Right renal cortex interstitium (tissue), 3 donors: ENCODE data around the gene RHBDF1. TPM values are rescaled to one million over a fixed set of nuclear protein-coding genes. Genes with fewer than 3 reads are reported as not detected.

Source experiments
- DNase-seq, 3 donors: peaks; one replicate each; pipeline ENCODE4 v3.0.0-alpha.2; 2013; ENCODE audit warnings: low read depth in 3 of 3, low spot score in 2 of 3
- polyA plus RNA-seq, 3 donors: library from polyadenylated mRNA; unstranded; fragments of 120-200 nt; gene quantifications; one replicate each; pipeline ENCODE4 v1.2.1, GENCODE V29; 2013; ENCODE audit not compliant: insufficient read length in 3 of 3

The RHBDF1 gene
- polyA plus RNA-seq, 3 donors: 20.1 to 20.8 (median 20.7) TPM

DNA sequence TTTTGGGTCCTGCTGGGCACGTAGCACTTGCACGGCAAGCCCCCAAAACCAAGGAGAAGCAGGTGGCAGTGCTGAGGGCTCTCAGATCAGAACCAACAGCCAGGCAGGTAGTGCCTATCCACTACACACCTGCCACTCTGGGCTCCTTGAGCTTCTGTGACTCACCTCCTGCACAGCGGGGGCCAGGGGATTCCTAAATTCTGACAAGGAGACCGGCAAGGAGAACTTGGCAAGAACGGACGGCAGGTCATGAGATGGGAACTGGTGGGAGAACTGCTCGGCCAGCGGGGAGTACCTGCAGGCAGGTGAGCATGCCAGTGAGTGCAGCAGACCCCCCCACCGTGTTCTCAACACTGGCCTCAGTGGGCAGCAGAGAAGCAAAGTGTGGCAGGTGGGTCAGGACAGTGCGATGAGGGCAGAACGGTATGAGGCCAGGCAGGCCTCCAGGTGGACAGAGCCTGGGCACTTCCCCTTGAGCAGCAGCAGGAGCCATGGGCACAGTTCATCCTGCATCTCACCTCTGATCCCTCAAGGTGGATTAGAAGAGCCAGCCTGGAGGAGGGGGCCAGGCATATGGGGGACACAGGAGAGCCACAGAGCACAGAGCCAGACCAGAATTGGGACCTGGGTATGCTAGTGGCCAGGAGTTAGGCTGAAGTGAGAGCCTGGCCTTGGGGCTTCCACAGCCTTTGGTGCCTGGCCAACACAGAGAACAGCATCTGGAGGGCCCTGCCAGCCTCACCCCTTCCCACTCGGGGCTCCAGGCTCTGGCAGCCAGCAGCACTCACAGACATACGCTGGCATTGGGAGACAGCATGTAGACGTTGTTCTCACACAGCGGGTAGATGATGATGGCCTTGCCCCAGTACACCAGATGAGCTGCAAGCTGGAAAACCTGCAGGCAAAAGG is 20.3 kb upstream of the RHBDF1 start:
- DNase-seq: no peak

GRCh38 chr16:91484-91883 is 19.1 kb upstream of the RHBDF1 start:
- no peak for DNase-seq

- DNase-seq: no peak
These were observed 17.2 kb upstream of the RHBDF1 start for GRCh38 chr16:89391-90302.

- DNase-seq: no peak
These were observed 16.2 kb upstream of the RHBDF1 start for GRCh38 chr16:88613-89012.

DNA sequence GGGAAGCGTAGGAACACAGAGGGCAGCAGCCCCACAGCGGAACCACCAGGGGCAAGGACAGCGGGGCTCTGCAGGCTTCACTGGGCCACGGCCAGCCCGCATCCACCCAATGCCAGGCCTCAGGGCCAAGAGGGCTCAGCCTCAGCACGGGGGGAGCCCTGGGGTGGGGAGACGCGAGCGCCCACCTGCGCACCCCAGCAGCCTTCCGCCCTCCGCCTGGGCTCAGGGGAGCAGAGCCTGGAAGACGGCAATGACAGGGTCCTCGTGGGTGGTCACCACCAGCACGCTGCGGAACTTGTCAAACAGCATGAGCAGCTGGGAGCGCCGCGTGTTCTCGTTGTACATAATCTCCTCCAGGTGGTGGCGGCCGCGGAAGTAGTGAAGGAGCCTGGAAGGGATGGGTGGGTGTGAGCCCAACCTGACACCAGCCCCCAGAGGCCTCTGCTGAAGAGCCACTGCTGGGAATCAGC is 14.1 kb upstream of the RHBDF1 start:
- DNase-seq: no peak

DNA sequence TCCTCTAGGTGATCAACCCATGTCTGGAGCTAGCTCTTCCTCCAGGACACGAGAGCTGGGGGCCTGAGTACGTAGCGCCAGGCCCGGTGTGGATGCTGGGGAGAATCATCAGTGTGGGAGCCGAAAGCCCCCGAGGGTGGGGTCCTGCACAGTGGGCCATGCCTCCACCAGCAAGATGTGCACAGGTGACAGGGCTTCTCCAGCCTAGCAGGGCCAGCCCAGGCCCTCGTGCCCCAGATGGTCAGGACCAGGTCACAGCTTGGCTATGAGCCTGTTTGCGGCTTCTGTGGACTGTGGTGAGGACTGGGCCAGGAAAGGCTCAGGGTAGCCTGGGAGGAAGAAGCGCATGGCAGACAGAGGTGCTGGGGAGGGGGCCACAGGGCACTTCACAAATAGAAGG is 13.4 kb upstream of the RHBDF1 start:
- DNase-seq: no peak

DNA sequence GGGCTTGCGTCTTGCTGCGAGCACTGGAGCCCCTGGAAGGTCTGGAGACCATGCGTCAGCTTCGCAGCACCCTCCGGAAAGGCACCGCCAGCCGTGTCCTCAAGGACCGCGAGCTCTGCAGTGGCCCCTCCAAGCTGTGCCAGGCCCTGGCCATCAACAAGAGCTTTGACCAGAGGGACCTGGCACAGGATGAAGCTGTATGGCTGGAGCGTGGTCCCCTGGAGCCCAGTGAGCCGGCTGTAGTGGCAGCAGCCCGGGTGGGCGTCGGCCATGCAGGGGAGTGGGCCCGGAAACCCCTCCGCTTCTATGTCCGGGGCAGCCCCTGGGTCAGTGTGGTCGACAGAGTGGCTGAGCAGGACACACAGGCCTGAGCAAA is 13.0 kb upstream of the RHBDF1 start:
- no peak for DNase-seq

GRCh38 chr16:84718-85406 is 12.4 kb upstream of the RHBDF1 start:
- no peak for DNase-seq

DNA sequence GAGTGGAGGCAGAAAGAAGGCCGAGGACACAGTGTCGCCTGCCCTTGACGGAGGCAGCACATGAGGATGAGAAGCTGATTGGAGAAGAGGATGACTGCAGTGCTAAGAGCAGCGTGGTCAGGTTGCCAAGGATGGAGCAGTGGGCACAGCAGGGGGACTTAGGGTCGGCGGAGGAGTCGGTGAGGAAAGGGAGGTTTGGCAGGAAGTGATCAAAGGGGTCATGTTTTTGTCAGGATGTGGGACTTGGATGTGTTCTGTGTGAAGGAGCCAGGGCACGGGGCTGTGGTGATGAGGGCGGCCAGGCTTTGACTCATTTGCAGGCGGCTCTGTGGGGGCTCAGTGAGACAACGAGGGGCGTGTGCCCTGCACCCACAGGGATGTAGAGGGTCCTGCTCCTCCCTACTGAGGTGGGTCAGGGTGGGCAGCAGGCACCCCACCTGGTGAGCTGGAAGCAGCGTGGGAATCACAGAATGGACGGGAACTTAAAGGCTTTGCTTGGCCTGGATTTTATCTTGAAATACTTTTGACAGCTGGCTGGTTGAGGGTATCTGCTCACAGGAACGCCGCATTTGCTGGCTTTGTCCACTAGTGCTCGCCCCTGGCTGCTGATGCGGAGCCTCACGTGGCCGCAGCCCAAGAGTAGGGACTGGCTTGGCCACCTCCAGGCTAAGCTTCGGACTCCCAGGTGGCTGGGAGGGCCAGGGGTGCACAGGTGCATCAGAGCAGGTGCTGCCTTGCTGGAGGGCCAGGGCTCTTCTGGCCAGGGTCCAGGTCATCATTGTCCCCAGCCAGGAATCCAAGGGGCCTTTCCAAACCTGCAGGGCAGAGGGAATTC is 11.6 kb upstream of the RHBDF1 start:
- DNase-seq: no peak

DNA sequence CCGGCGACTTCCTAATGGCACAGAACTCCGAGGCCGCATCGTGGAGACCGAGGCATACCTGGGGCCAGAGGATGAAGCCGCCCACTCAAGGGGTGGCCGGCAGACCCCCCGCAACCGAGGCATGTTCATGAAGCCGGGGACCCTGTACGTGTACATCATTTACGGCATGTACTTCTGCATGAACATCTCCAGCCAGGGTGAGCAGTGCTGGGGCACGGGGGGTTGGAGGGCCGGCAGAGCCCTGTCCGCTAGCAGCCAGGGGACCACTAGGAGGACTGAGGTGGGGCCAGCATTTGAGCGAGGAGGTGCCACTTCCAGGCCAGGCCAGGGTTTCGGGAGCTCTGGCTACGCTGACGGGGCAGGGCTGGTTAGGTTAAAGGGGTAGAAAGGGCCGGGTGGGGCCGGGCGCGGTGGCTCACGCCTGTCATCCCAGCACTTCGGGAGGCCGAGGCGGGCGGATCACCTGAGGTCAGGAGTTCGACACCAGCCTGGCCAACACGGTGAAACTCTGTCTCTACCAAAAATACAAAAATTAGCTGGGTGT is 10.7 kb upstream of the RHBDF1 start:
- DNase-seq: no peak

- DNase-seq: no peak
These were observed 7.0 kb upstream of the RHBDF1 start for GRCh38 chr16:79151-80054.

GRCh38 chr16:78444-79150 is 6.2 kb upstream of the RHBDF1 start:
- DNase-seq: no peak

DNA sequence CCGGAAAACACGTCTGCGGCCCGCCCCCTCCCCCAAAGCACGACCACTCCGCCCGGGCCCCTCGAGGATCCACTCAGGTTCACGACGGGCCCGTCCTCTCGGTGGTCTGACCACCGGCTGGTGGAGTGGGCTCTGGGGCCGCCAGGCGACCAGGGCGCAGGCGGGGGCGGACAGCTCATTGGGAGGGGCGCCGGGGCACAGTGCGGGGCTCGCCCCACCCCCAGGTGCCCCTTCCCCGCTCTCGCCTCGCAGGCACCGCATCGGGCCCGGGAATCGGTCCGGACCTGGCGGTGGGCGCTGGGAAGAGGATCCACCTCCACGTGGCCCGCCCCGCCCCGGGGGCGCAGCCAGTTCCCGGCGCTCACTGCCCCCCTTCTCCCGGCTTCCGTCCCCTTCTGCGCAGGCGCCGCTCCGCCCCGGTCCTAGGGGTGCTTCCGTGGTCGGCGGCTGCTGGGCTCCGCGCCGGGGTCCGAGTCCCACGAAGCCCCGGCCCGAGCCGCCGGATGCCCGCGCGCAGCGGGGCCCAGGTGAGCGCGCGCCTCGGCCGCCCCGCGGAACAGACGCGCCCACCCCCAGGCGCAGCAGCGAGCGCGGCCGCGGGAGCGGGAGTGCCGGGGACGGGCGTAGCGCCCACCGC is 5.5 kb upstream of the RHBDF1 start, which contains the start of gene MPG:
TSS of gene MPG (plus strand) at position 419 of the 637 bp plus-strand sequence. CDS start at position 504, 85 bp downstream.
- no peak for DNase-seq

- no peak for DNase-seq
These were observed 4.9 kb upstream of the RHBDF1 start for GRCh38 chr16:77273-77806.

DNA sequence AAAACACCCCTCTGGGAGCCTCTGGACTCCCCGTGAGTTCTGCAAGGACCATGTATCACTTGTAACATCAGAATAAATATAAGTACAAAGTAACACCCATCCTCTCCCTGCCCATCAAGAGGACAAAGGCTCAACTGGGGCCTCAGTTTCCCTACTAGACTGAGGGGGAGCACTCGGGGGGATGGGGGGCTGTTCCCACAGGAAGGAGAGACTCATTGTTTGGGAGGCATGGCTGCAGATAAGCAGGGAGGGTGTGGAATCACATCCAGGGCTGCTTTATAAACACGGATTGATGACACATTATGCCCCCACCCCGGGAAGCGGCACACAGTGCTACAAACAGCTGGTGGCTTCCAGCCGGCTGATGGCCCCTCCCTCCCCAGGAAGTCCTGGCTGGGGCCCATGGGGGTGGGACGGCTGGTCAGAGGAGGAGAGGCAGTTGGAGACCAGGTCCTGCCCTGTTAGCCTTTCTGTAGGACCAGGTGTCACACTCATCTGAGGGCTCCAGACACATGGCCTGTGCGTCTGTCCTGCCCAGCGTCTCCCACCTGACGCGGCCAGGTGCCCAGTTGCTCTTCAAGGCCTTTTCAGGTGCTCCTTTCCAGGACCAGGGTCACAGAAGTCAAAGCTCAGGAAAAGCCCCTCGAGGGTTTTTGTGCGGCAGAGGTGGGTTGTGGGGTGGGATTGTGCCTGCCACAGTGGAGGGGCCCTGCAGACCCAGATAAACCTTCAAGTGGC is 4.3 kb upstream of the RHBDF1 start:
- no peak for DNase-seq
